ENCODE results near the gene LOXL4.

LOXL4 gene

GRCh38 chr10:98255146-98255877, 12.7 kb downstream of the LOXL4 start:
- Histone ChIP-seq H3K4me1 (ENCODE audit: control insufficient read depth, insufficient read depth, low read length) (no peaks in the 10 kb centered on the region), H3K4me3 (ENCODE audit: low read length in 2 of 2) (no peak overlapping the region), H3K36me3 (ENCODE audit: control insufficient read depth in 2 of 2, insufficient read depth in 2 of 2, low read length in 2 of 2) (peaks cover 9 to 20% of the 10 kb centered on the region in 2 donors), H3K9ac (ENCODE audit: low read length in 2 of 2) (no peak overlapping the region), H3K27me3 (ENCODE audit: control insufficient read depth in 1 of 2, insufficient read depth in 2 of 2, low read length in 2 of 2) (no peaks in the 10 kb centered on the region), H3K9me3 (ENCODE audit: control insufficient read depth in 2 of 2, low read length in 2 of 2) (no peaks in the 10 kb centered on the region), H3K27ac (ENCODE audit: low read length) (no peak overlapping the region)

- H3K4me3 ChIP-seq (ENCODE audit: low read length in 2 of 2): no peak overlapping the region
- no peak overlapping the region for H3K9ac ChIP-seq (ENCODE audit: low read length in 2 of 2)
- H3K27me3 ChIP-seq (ENCODE audit: control insufficient read depth in 1 of 2, insufficient read depth in 2 of 2, low read length in 2 of 2): no peaks in the 10 kb centered on the region
- no peaks in the 10 kb centered on the region for H3K9me3 ChIP-seq (ENCODE audit: control insufficient read depth in 2 of 2, low read length in 2 of 2)
- peaks cover 9 to 24% of the 10 kb centered on the region in 2 donors for H3K36me3 ChIP-seq (ENCODE audit: control insufficient read depth in 2 of 2, insufficient read depth in 2 of 2, low read length in 2 of 2)
- no peak overlapping the region for H3K27ac ChIP-seq (ENCODE audit: low read length)
- no peaks in the 10 kb centered on the region for H3K4me1 ChIP-seq (ENCODE audit: control insufficient read depth, insufficient read depth, low read length)
Observed at GRCh38 chr10:98254234-98254974, 13.6 kb downstream of the LOXL4 start.

GRCh38 chr10:98253499-98253898, 14.5 kb downstream of the LOXL4 start:
- H3K4me1 ChIP-seq (ENCODE audit: control insufficient read depth, insufficient read depth, low read length): no peaks in the 10 kb centered on the region
- no peaks in the 10 kb centered on the region for H3K9me3 ChIP-seq (ENCODE audit: control insufficient read depth in 2 of 2, low read length in 2 of 2)
- no peak overlapping the region for H3K27ac ChIP-seq (ENCODE audit: low read length)
- no peak overlapping the region for H3K9ac ChIP-seq (ENCODE audit: low read length in 2 of 2)
- peaks cover 10 to 27% of the 10 kb centered on the region in 2 donors for H3K36me3 ChIP-seq (ENCODE audit: control insufficient read depth in 2 of 2, insufficient read depth in 2 of 2, low read length in 2 of 2)
- no peaks in the 10 kb centered on the region for H3K27me3 ChIP-seq (ENCODE audit: control insufficient read depth in 1 of 2, insufficient read depth in 2 of 2, low read length in 2 of 2)
- no peak overlapping the region for H3K4me3 ChIP-seq (ENCODE audit: low read length in 2 of 2)

GRCh38 chr10:98252464-98252863, 15.5 kb downstream of the LOXL4 start:
- no peaks in the 10 kb centered on the region for H3K9me3 ChIP-seq (ENCODE audit: control insufficient read depth in 2 of 2, low read length in 2 of 2)
- no peak overlapping the region for H3K27ac ChIP-seq (ENCODE audit: low read length)
- H3K36me3 ChIP-seq (ENCODE audit: control insufficient read depth in 2 of 2, insufficient read depth in 2 of 2, low read length in 2 of 2): peaks cover 16 to 37% of the 10 kb centered on the region in 2 donors
- no peaks in the 10 kb centered on the region for H3K27me3 ChIP-seq (ENCODE audit: control insufficient read depth in 1 of 2, insufficient read depth in 2 of 2, low read length in 2 of 2)
- H3K4me1 ChIP-seq (ENCODE audit: control insufficient read depth, insufficient read depth, low read length): peaks cover under 1% of the 10 kb centered on the region
- H3K9ac ChIP-seq (ENCODE audit: low read length in 2 of 2): no peak overlapping the region
- no peak overlapping the region for H3K4me3 ChIP-seq (ENCODE audit: low read length in 2 of 2)

GRCh38 chr10:98251399-98251798, 16.6 kb downstream of the LOXL4 start:
- H3K36me3 ChIP-seq (ENCODE audit: control insufficient read depth in 2 of 2, insufficient read depth in 2 of 2, low read length in 2 of 2): peaks cover 16 to 39% of the 10 kb centered on the region in 2 donors

GRCh38 chr10:98249134-98249533, 18.9 kb downstream of the LOXL4 start:
- H3K27ac ChIP-seq (ENCODE audit: low read length): no peak overlapping the region
- H3K9me3 ChIP-seq (ENCODE audit: control insufficient read depth in 2 of 2, low read length in 2 of 2): no peaks in the 10 kb centered on the region
- H3K36me3 ChIP-seq (ENCODE audit: control insufficient read depth in 2 of 2, insufficient read depth in 2 of 2, low read length in 2 of 2): peaks cover 16 to 39% of the 10 kb centered on the region in 2 donors
- H3K4me1 ChIP-seq (ENCODE audit: control insufficient read depth, insufficient read depth, low read length): peaks cover 27% of the 10 kb centered on the region
- H3K4me3 ChIP-seq (ENCODE audit: low read length in 2 of 2): no peak overlapping the region
- H3K27me3 ChIP-seq (ENCODE audit: control insufficient read depth in 1 of 2, insufficient read depth in 2 of 2, low read length in 2 of 2): no peaks in the 10 kb centered on the region
- no peak overlapping the region for H3K9ac ChIP-seq (ENCODE audit: low read length in 2 of 2)

More at GRCh38 chr10:98251399-98251798, 16.6 kb downstream of the LOXL4 start:
- H3K27me3 ChIP-seq (ENCODE audit: control insufficient read depth in 1 of 2, insufficient read depth in 2 of 2, low read length in 2 of 2): no peaks in the 10 kb centered on the region
- no peak overlapping the region for H3K27ac ChIP-seq (ENCODE audit: low read length)
- H3K4me1 ChIP-seq (ENCODE audit: control insufficient read depth, insufficient read depth, low read length): peaks cover 11% of the 10 kb centered on the region
- no peak overlapping the region for H3K4me3 ChIP-seq (ENCODE audit: low read length in 2 of 2)
- H3K9ac ChIP-seq (ENCODE audit: low read length in 2 of 2): no peak overlapping the region
- no peaks in the 10 kb centered on the region for H3K9me3 ChIP-seq (ENCODE audit: control insufficient read depth in 2 of 2, low read length in 2 of 2)

- no peak overlapping the region for H3K4me3 ChIP-seq (ENCODE audit: low read length in 2 of 2)
- H3K27me3 ChIP-seq (ENCODE audit: control insufficient read depth in 1 of 2, insufficient read depth in 2 of 2, low read length in 2 of 2): no peaks in the 10 kb centered on the region
- H3K4me1 ChIP-seq (ENCODE audit: control insufficient read depth, insufficient read depth, low read length): peaks cover 30% of the 10 kb centered on the region
- H3K9ac ChIP-seq (ENCODE audit: low read length in 2 of 2): no peak overlapping the region
- no peaks in the 10 kb centered on the region for H3K9me3 ChIP-seq (ENCODE audit: control insufficient read depth in 2 of 2, low read length in 2 of 2)
- no peak overlapping the region for H3K27ac ChIP-seq (ENCODE audit: low read length)
- peaks cover 16 to 39% of the 10 kb centered on the region in 2 donors for H3K36me3 ChIP-seq (ENCODE audit: control insufficient read depth in 2 of 2, insufficient read depth in 2 of 2, low read length in 2 of 2)
Observed at GRCh38 chr10:98248018-98248417, 20.0 kb downstream of the LOXL4 start.

GRCh38 chr10:98246911-98247805, 20.8 kb downstream of the LOXL4 start:
- Histone ChIP-seq H3K36me3 (ENCODE audit: control insufficient read depth in 2 of 2, insufficient read depth in 2 of 2, low read length in 2 of 2) (peaks cover 16 to 39% of the 10 kb centered on the region in 2 donors), H3K9me3 (ENCODE audit: control insufficient read depth in 2 of 2, low read length in 2 of 2) (no peaks in the 10 kb centered on the region), H3K4me1 (ENCODE audit: control insufficient read depth, insufficient read depth, low read length) (peaks cover 30% of the 10 kb centered on the region), H3K27ac (ENCODE audit: low read length) (peak overlapping the region; percentile 31), H3K4me3 (ENCODE audit: low read length in 2 of 2) (no peak overlapping the region), H3K27me3 (ENCODE audit: control insufficient read depth in 1 of 2, insufficient read depth in 2 of 2, low read length in 2 of 2) (no peaks in the 10 kb centered on the region), H3K9ac (ENCODE audit: low read length in 2 of 2) (no peak overlapping the region)

GRCh38 chr10:98244586-98244985, 23.4 kb downstream of the LOXL4 start:
- Histone ChIP-seq H3K9ac (ENCODE audit: low read length in 2 of 2) (no peak overlapping the region), H3K27ac (ENCODE audit: low read length) (peak overlapping the region; percentile 63), H3K36me3 (ENCODE audit: control insufficient read depth in 2 of 2, insufficient read depth in 2 of 2, low read length in 2 of 2) (peaks cover 7 to 23% of the 10 kb centered on the region in 2 donors), H3K4me3 (ENCODE audit: low read length in 2 of 2) (no peak overlapping the region), H3K9me3 (ENCODE audit: control insufficient read depth in 2 of 2, low read length in 2 of 2) (no peaks in the 10 kb centered on the region), H3K27me3 (ENCODE audit: control insufficient read depth in 1 of 2, insufficient read depth in 2 of 2, low read length in 2 of 2) (no peaks in the 10 kb centered on the region), H3K4me1 (ENCODE audit: control insufficient read depth, insufficient read depth, low read length) (peaks cover 30% of the 10 kb centered on the region)

- no peak overlapping the region for H3K4me3 ChIP-seq (ENCODE audit: low read length in 2 of 2)
- H3K27me3 ChIP-seq (ENCODE audit: control insufficient read depth in 1 of 2, insufficient read depth in 2 of 2, low read length in 2 of 2): no peaks in the 10 kb centered on the region
- no peaks in the 10 kb centered on the region for H3K9me3 ChIP-seq (ENCODE audit: control insufficient read depth in 2 of 2, low read length in 2 of 2)
- no peak overlapping the region for H3K9ac ChIP-seq (ENCODE audit: low read length in 2 of 2)
- peak overlapping the region; percentile 63 for H3K27ac ChIP-seq (ENCODE audit: low read length)
- peaks cover 7 to 19% of the 10 kb centered on the region in 2 donors for H3K36me3 ChIP-seq (ENCODE audit: control insufficient read depth in 2 of 2, insufficient read depth in 2 of 2, low read length in 2 of 2)
- peaks cover 30% of the 10 kb centered on the region for H3K4me1 ChIP-seq (ENCODE audit: control insufficient read depth, insufficient read depth, low read length)
Observed at GRCh38 chr10:98244141-98244540, 23.9 kb downstream of the LOXL4 start.

Measured in stomach smooth muscle (tissue), 2 donors.